ENCODE results near the gene PRUNE2. TPM values are rescaled to one million over a fixed set of nuclear protein-coding genes. Genes with fewer than 3 reads are reported as not detected.
A peak's percentile ranks its signal among the peaks of the same experiment; 100 is the strongest.

Gene PRUNE2
- total and polyA plus RNA-seq, 4 donors: 3.8 to 18.1 (median 7.8) TPM

DNA sequence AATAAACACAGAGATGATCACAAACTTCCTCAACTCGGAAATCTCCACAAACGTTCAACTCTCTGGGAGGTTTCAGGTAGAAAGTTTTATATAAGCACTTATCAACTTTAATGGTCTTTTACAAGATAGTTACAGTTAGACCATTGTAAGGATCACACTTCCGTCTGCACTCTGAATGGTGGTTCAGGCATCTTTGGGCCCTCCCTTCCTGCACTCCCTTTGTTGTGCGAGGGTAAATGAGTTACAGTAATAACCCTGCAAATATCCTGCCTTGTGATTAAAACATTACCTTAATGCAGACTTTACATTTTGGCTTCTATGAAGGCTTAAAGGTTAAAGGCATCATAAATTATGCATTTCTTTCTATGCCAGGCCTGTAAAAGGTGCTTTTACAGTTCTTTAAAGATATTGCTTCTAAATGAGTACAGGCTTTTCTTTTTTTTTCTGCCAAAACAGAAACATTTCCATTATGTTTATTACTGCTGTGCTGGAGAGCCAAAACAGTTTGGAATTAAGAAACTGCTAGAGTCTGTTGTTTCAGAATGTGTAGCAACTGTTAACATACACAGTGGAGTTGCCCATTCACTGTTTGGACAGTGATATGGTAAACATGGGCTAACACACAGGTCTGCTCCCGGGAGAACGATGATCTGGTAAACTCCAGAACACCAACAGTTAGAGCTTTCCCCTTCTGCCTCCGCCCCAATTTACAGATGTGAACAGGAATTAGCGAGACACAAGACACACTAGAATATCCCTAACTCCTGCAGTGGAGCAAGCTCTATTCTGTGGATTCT lies 1.1 kb downstream of the PRUNE2 start:
- H3K4me3 ChIP-seq: peak overlapping the region; percentile 3
- TF ChIP-seq, protein P1, sequence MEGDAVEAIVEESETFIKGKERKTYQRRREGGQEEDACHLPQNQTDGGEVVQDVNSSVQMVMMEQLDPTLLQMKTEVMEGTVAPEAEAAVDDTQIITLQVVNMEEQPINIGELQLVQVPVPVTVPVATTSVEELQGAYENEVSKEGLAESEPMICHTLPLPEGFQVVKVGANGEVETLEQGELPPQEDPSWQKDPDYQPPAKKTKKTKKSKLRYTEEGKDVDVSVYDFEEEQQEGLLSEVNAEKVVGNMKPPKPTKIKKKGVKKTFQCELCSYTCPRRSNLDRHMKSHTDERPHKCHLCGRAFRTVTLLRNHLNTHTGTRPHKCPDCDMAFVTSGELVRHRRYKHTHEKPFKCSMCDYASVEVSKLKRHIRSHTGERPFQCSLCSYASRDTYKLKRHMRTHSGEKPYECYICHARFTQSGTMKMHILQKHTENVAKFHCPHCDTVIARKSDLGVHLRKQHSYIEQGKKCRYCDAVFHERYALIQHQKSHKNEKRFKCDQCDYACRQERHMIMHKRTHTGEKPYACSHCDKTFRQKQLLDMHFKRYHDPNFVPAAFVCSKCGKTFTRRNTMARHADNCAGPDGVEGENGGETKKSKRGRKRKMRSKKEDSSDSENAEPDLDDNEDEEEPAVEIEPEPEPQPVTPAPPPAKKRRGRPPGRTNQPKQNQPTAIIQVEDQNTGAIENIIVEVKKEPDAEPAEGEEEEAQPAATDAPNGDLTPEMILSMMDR (IDR thresholded peaks at IDR 0.05; ENCODE audit: control extremely low read depth, extremely low read depth): no peak
- DNase-seq: no peak
- 61 to 66% methylated on average over 8 of the region's 8 CpGs for WGBS, 2 donors
- no peak overlapping the region for H3K9ac ChIP-seq (ENCODE audit: insufficient read depth in 1 of 2, low read length in 2 of 2)
- H3K27ac ChIP-seq (ENCODE audit: low read depth in 1 of 2, low read length in 1 of 2): no peak overlapping the region
- peaks cover 0 to 64% (median 31%) of the 10 kb centered on the region in 3 donors for H3K27me3 ChIP-seq (ENCODE audit: control insufficient read depth in 3 of 3, insufficient read depth in 3 of 3, low read length in 2 of 3)
- H3K4me1 ChIP-seq (ENCODE audit: control insufficient read depth in 5 of 5, insufficient read depth in 5 of 5, low read length in 5 of 5): peaks cover 0 to 10% (median 9%) of the 10 kb centered on the region in 5 donors
- no peaks in the 10 kb centered on the region for H3K36me3 ChIP-seq (ENCODE audit: control insufficient read depth in 4 of 4, insufficient read depth in 4 of 4, low read length in 4 of 4)
- no peak for ATAC-seq (ENCODE audit: insufficient read depth, low FRiP score)
- H3K9me3 ChIP-seq (ENCODE audit: control insufficient read depth in 4 of 4, insufficient read depth in 3 of 4, low read length in 3 of 4): peaks cover 0 to 2% (median 0%) of the 10 kb centered on the region in 4 donors

DNA sequence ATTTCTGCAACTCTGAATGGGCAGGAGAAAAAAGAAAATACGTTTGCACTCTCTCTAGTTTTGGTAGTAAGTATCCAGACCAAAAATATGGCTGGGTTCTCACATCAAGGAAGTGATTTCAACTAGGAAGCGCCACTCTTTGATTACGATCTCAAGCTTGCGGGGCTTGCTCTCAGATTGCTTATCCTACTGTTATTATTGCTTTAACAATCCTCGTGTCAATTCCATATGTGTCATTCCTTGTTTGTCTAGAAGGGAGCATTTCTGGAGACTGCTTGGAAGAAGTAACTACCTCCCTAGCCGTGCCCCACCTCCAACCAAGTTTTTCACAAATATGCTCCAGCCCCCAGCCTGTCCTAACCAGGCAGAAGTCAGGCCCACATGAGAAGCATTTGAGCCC lies 3.5 kb downstream of the PRUNE2 start:
- H3K4me1 ChIP-seq (ENCODE audit: control insufficient read depth in 5 of 5, insufficient read depth in 5 of 5, low read length in 5 of 5): peaks cover 0 to 10% (median 9%) of the 10 kb centered on the region in 5 donors
- H3K9ac ChIP-seq (ENCODE audit: insufficient read depth in 1 of 2, low read length in 2 of 2): no peak overlapping the region
- no peaks in the 10 kb centered on the region for H3K36me3 ChIP-seq (ENCODE audit: control insufficient read depth in 4 of 4, insufficient read depth in 4 of 4, low read length in 4 of 4)
- 36 to 40% methylated on average over 6 of the region's 6 CpGs for WGBS, 2 donors
- H3K27me3 ChIP-seq (ENCODE audit: control insufficient read depth in 3 of 3, insufficient read depth in 3 of 3, low read length in 2 of 3): peaks cover 0 to 61% (median 31%) of the 10 kb centered on the region in 3 donors
- TF ChIP-seq, protein P1 (IDR thresholded peaks at IDR 0.05; ENCODE audit: control extremely low read depth, extremely low read depth): no peak
- no peak overlapping the region for H3K27ac ChIP-seq (ENCODE audit: low read depth in 1 of 2, low read length in 1 of 2)
- H3K9me3 ChIP-seq (ENCODE audit: control insufficient read depth in 4 of 4, insufficient read depth in 3 of 4, low read length in 3 of 4): peaks cover 0 to 4% (median 0%) of the 10 kb centered on the region in 4 donors
- DNase-seq (no peak), ATAC-seq (ENCODE audit: insufficient read depth, low FRiP score) (no peak)
- H3K4me3 ChIP-seq: no peak overlapping the region

DNA sequence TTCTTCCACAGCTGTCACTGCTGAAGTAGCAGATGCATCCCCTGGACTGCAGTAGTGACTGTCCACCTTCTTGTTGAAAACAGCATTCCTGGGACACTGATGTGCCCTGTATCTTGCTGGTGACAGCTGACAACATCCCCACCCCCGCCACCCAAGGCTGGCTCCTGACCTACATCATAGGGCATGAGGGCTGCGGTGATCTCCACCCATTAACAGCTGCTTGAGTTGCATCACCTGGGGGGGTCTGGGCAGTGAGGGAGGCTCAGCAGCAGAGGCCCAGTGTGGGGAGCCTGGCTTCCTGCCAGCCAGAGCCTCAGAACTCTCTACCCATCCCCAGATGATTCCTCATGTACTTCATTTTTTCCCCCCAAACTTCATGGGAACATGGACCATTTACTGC lies 4.1 kb downstream of the PRUNE2 start:
- no peak for DNase-seq
- no peak overlapping the region for H3K4me3 ChIP-seq

More for the DNA sequence above, 4.1 kb downstream of the PRUNE2 start:
- no peak for ATAC-seq (ENCODE audit: insufficient read depth, low FRiP score)
- Histone ChIP-seq H3K27ac (ENCODE audit: low read depth in 1 of 2, low read length in 1 of 2) (no peak overlapping the region), H3K36me3 (ENCODE audit: control insufficient read depth in 4 of 4, insufficient read depth in 4 of 4, low read length in 4 of 4) (no peaks in the 10 kb centered on the region), H3K9me3 (ENCODE audit: control insufficient read depth in 4 of 4, insufficient read depth in 3 of 4, low read length in 3 of 4) (peaks cover 0 to 4% (median 0%) of the 10 kb centered on the region in 4 donors), H3K4me1 (ENCODE audit: control insufficient read depth in 5 of 5, insufficient read depth in 5 of 5, low read length in 5 of 5) (peaks cover 0 to 10% (median 9%) of the 10 kb centered on the region in 5 donors), H3K9ac (ENCODE audit: insufficient read depth in 1 of 2, low read length in 2 of 2) (no peak overlapping the region), H3K27me3 (ENCODE audit: control insufficient read depth in 3 of 3, insufficient read depth in 3 of 3, low read length in 2 of 3) (peaks cover 0 to 57% (median 25%) of the 10 kb centered on the region in 3 donors)
- TF ChIP-seq, protein P1 (IDR thresholded peaks at IDR 0.05; ENCODE audit: control extremely low read depth, extremely low read depth): no peak
- 60 to 65% methylated on average over 2 of the region's 2 CpGs for WGBS, 2 donors
